HEK293 (cell line): Measurements from ENCODE around the gene MRPS11.

Experiments used
- CTCF ChIA-PET: fragments of 350-600 bp; formaldehyde crosslinking; extraction: SDS; loops from one replicate; lab custom pipeline; 2021; ENCODE audit warnings: antibody characterized with exemption; lab: Yijun Ruan, JAX
- POLR2A ChIA-PET: fragments of 300-600 bp; formaldehyde crosslinking; extraction: SDS; loops from one replicate; lab custom pipeline; 2020; ENCODE audit warnings: antibody characterized with exemption, inconsistent platforms; lab: Yijun Ruan, JAX
- H3K27ac ChIP-seq: fragments of 200-500 bp; sonication (Bioruptor generic); 2 replicates; pipeline ENCODE4 v1.5.1; 2014; ENCODE audit warnings: low read depth, low read length, control low read depth, inconsistent platforms; ENCODE audit errors: extremely low read depth
- H3K36me3 ChIP-seq, 2 experiments: fragments of 200-500 bp in 1 of 2; sonication (Bioruptor generic) in 1 of 2; 1 replicate in 1 of 2; 2 replicates in 1 of 2; pipeline ENCODE4 v1.5.1; 2014 to 2017; ENCODE audit warnings: inconsistent platforms in 2 of 2, low read length in 2 of 2; ENCODE audit not compliant: control insufficient read depth in 2 of 2, insufficient read depth in 1 of 2
- H3K4me1 ChIP-seq: fragments of 200-500 bp; sonication (Bioruptor generic); 2 replicates; pipeline ENCODE4 v1.5.1; 2014; ENCODE audit warnings: mild to moderate bottlenecking, low read length, inconsistent platforms; ENCODE audit not compliant: control insufficient read depth, insufficient read depth
- H3K4me3 ChIP-seq: 2 replicates; pipeline ENCODE4 v1.5.1; 2011; ENCODE audit warnings: low read depth, mild to moderate bottlenecking, control low read depth, low read length, moderate library complexity
- H3K9me3 ChIP-seq: fragments of 200-500 bp; sonication (Bioruptor generic); 2 replicates; pipeline ENCODE4 v1.5.1; 2014; ENCODE audit warnings: low read depth, low read length, inconsistent platforms; ENCODE audit not compliant: control insufficient read depth, insufficient read depth
- PRDM1 ChIP-seq: fragments of 450-650 bp; formaldehyde crosslinking; IDR thresholded peaks from 2 replicates; pipeline ENCODE4; 2016; ENCODE audit warnings: missing biosample characterization, missing genetic modification characterization
- SP7 ChIP-seq: fragments of 450-650 bp; formaldehyde crosslinking; IDR thresholded peaks from 2 replicates; pipeline ENCODE4 v1.5.1; 2016; ENCODE audit warnings: missing biosample characterization, missing genetic modification characterization
- ZNF140 ChIP-seq: fragments of 450-650 bp; formaldehyde crosslinking; IDR thresholded peaks from 2 replicates; pipeline ENCODE4 v1.5.1; 2016; ENCODE audit warnings: missing biosample characterization, missing genetic modification characterization
- ZNF214 ChIP-seq: fragments of 450-650 bp; formaldehyde crosslinking; IDR thresholded peaks from 2 replicates; pipeline ENCODE4 v1.5.1; 2017; ENCODE audit warnings: missing biosample characterization, mild to moderate bottlenecking, missing genetic modification characterization, borderline replicate concordance
- ZNF274 ChIP-seq, 2 experiments: fragments of 200-500 bp in 1 of 2; fragments of 450-650 bp in 1 of 2; sonication (Bioruptor generic) in 1 of 2; formaldehyde crosslinking in 1 of 2; IDR thresholded peaks; 2 replicates each; pipeline versions ENCODE4 v1.5.1 to v1.6.1; 2014 to 2016; ENCODE audit warnings: borderline replicate concordance in 1 of 2, inconsistent platforms in 1 of 2, low read length in 1 of 2, missing biosample characterization in 1 of 2, missing genetic modification characterization in 1 of 2
- ZNF280C ChIP-seq: fragments of 450-650 bp; formaldehyde crosslinking; IDR thresholded peaks from 2 replicates; pipeline ENCODE4 v1.5.1; 2016; ENCODE audit warnings: missing biosample characterization, missing genetic modification characterization
- ZNF292 ChIP-seq: fragments of 450-650 bp; formaldehyde crosslinking; IDR thresholded peaks from 2 replicates; pipeline ENCODE4 v1.5.1; 2016; ENCODE audit warnings: low read depth, missing biosample characterization, missing genetic modification characterization, borderline replicate concordance
- ZNF335 ChIP-seq: fragments of 450-650 bp; formaldehyde crosslinking; conservative IDR thresholded peaks from 2 replicates; pipeline ENCODE4 v1.5.1; 2016; ENCODE audit warnings: missing biosample characterization, missing genetic modification characterization
- ZNF366 ChIP-seq: fragments of 450-650 bp; formaldehyde crosslinking; conservative IDR thresholded peaks from 2 replicates; pipeline ENCODE4 v1.5.1; 2016; ENCODE audit warnings: missing biosample characterization, missing genetic modification characterization
- ZNF501 ChIP-seq: fragments of 450-650 bp; formaldehyde crosslinking; IDR thresholded peaks from 2 replicates; pipeline ENCODE4 v1.5.1; 2016; ENCODE audit warnings: missing biosample characterization, missing genetic modification characterization
- ZNF530 ChIP-seq: fragments of 450-650 bp; formaldehyde crosslinking; IDR thresholded peaks from 2 replicates; pipeline ENCODE4 v1.5.1; 2016; ENCODE audit warnings: low read depth, missing biosample characterization, missing genetic modification characterization
- ZNF624 ChIP-seq: fragments of 450-650 bp; formaldehyde crosslinking; IDR thresholded peaks from 2 replicates; pipeline ENCODE4 v1.5.1; 2017; ENCODE audit warnings: missing biosample characterization, missing genetic modification characterization
- ZNF626 ChIP-seq: fragments of 450-650 bp; sonication (Bioruptor Pico); formaldehyde crosslinking; IDR thresholded peaks from 2 replicates; pipeline ENCODE4 v1.5.1; 2018; ENCODE audit warnings: missing biosample characterization, missing genetic modification characterization, inconsistent platforms
- ZNF707 ChIP-seq: fragments of 450-650 bp; formaldehyde crosslinking; IDR thresholded peaks from 2 replicates; pipeline ENCODE4 v1.5.1; 2016; ENCODE audit warnings: missing biosample characterization, missing genetic modification characterization
- ZNF776 ChIP-seq: fragments of 450-650 bp; formaldehyde crosslinking; IDR thresholded peaks from 2 replicates; pipeline ENCODE4 v1.5.0; 2017; ENCODE audit warnings: missing biosample characterization, missing genetic modification characterization, borderline replicate concordance
- ZSCAN5A ChIP-seq: fragments of 450-650 bp; formaldehyde crosslinking; IDR thresholded peaks from 2 replicates; pipeline ENCODE4 v1.5.1; 2016; ENCODE audit warnings: missing biosample characterization, missing genetic modification characterization

MRPS11 gene

GRCh38 chr15:88456733-88457132, 10.8 kb upstream of the MRPS11 start:
- peak; percentile 91; the same call in 1 of the 2 replicates for TF ChIP-seq ZNF214 (tag by site-specific recombination)
- TF ChIP-seq ZNF292: no peak
- ChIA-PET CTCF (interaction anchor here (1.1 to 3.6 kb wide), 6 partner anchors 8 to 212 kb away, joined by 3 to 27 read pairs (median 24); no protein-coding TSS in a partner anchor), POLR2A (interaction anchor here (3.7 kb wide), 1 partner anchor 11 kb away, joined by 19 read pairs; the partner anchor contains the start of genes MRPL46 and MRPS11)
- H3K4me1 ChIP-seq: no peaks in the 10 kb centered on the region
- H3K27ac ChIP-seq: no peak overlapping the region
- H3K36me3 ChIP-seq: peaks cover 28 to 50% of the 10 kb centered on the region in 2 experiments
- H3K4me3 ChIP-seq: no peak overlapping the region
- H3K9me3 ChIP-seq: no peaks in the 10 kb centered on the region

GRCh38 chr15:88463870-88464532, 3.5 kb upstream of the MRPS11 start:
- H3K4me3 ChIP-seq: no peak overlapping the region
- POLR2A ChIA-PET: no interaction called here
- peaks cover 4% of the 10 kb centered on the region; the same call in 1 of the 2 replicates for H3K4me1 ChIP-seq
- H3K27ac ChIP-seq: no peak overlapping the region
- H3K36me3 ChIP-seq: peaks cover 46 to 68% of the 10 kb centered on the region in 2 experiments
- TF ChIP-seq ZNF280C (tag by site-specific recombination): no peak
- no peak for TF ChIP-seq ZNF140
- no peak for TF ChIP-seq ZNF530
- no peak for TF ChIP-seq ZNF366 (tag by site-specific recombination)
- TF ChIP-seq ZNF274 (IDR thresholded peaks at IDR 0.05; ENCODE audit: low read length): no peak
- no peak for TF ChIP-seq ZNF274 (tag by site-specific recombination; IDR thresholded peaks at IDR 0.05; ENCODE audit: borderline replicate concordance)
- no peak for TF ChIP-seq SP7 (tag by site-specific recombination)
- TF ChIP-seq ZNF501: no peak
- TF ChIP-seq ZNF626: no peak
- no peak for TF ChIP-seq ZNF624 (tag by site-specific recombination)
- no peaks in the 10 kb centered on the region for H3K9me3 ChIP-seq
- CTCF ChIA-PET: interaction anchor here (0.7 to 3.1 kb wide), 5 partner anchors 9 to 151 kb away, joined by 3 to 26 read pairs (median 5); no protein-coding TSS in a partner anchor

GRCh38 chr15:88465633-88466224, 1.8 kb upstream of the MRPS11 start:
- Histone ChIP-seq H3K27ac (no peak overlapping the region), H3K4me1 (peaks cover 4% of the 10 kb centered on the region; the same call in 1 of the 2 replicates), H3K36me3 (peaks cover 43 to 67% of the 10 kb centered on the region in 2 experiments), H3K9me3 (no peaks in the 10 kb centered on the region), H3K4me3 (no peak overlapping the region)
- no peak for TF ChIP-seq ZNF707 (tag by site-specific recombination)
- TF ChIP-seq ZSCAN5A (tag by site-specific recombination): no peak
- peak; percentile 48 for TF ChIP-seq ZNF335 (tag by site-specific recombination)
- peak; percentile 20; the same call in 1 of the 2 replicates for TF ChIP-seq PRDM1 (tag by site-specific recombination)
- TF ChIP-seq ZNF776: no peak
- ChIA-PET CTCF (interaction anchor here (0.6 to 3.1 kb wide), 3 partner anchors 10 to 553 kb away, joined by 3 to 26 read pairs (median 4); no protein-coding TSS in a partner anchor), POLR2A (interaction anchor here (2.7 kb wide), 1 partner anchor 156 kb away, joined by 12 read pairs; the partner anchor contains the start of gene AEN)
